Gastrocnemius medialis (tissue), 4 donors: ENCODE measurements around the gene OGFOD2. TPM values are rescaled to one million over a fixed set of nuclear protein-coding genes. Genes with fewer than 3 reads are reported as not detected.
A peak's percentile ranks its signal among the peaks of the same experiment; 100 is the strongest.

Experiments
- ATAC-seq, 2 donors: fragments of 150-250 bp; one replicate each; pipeline ENCODE4 v1.9.1; 2016
- DNase-seq, 2 donors: peaks; one replicate each; pipeline ENCODE4 v3.0.0-alpha.2; 2019
- H3K27ac ChIP-seq, 4 donors: fragments of 200-600 bp; sonication (generic); 1 replicate in 1 of 4; 2 replicates in 3 of 4; pipeline ENCODE4 v1.5.1; 2016 to 2018; ENCODE audit warnings: mild to moderate bottlenecking in 2 of 4, moderate library complexity in 1 of 4
- H3K27me3 ChIP-seq, 3 donors: fragments of 200-600 bp; sonication (generic) in 2 of 3; 1 replicate in 1 of 3; 2 replicates in 2 of 3; pipeline versions ENCODE4 v1.5.1 to v1.6.0; 2016 to 2019; ENCODE audit warnings: mild to moderate bottlenecking in 1 of 3, moderate library complexity in 1 of 3
- H3K36me3 ChIP-seq, 2 donors: fragments of 200-600 bp; sonication (generic) in 1 of 2; one replicate each; pipeline ENCODE4 v1.5.1; 2017 to 2018
- H3K4me1 ChIP-seq, 2 donors: fragments of 200-600 bp; sonication (generic) in 1 of 2; one replicate each; pipeline ENCODE4 v1.5.1; 2016 to 2017; ENCODE audit warnings: mild to moderate bottlenecking in 2 of 2
- H3K4me3 ChIP-seq, 4 donors: fragments of 200-600 bp; sonication (generic) in 3 of 4; 1 replicate in 1 of 4; 2 replicates in 3 of 4; pipeline ENCODE4 v1.5.1; 2016 to 2019; ENCODE audit warnings: mild to moderate bottlenecking in 2 of 4
- H3K9me3 ChIP-seq, 3 donors: fragments of 200-600 bp; sonication (generic) in 2 of 3; 1 replicate in 1 of 3; 2 replicates in 2 of 3; pipeline ENCODE4 v1.5.1; 2016 to 2019
- POLR2A ChIP-seq, 2 donors: fragments of 450-650 bp; IDR thresholded peaks; one replicate each; pipeline ENCODE4 v1.6.1; 2017; ENCODE audit warnings: antibody characterized with exemption in 2 of 2, mild to moderate bottlenecking in 2 of 2, moderate library complexity in 2 of 2
- in situ Hi-C, 4 donors: fragments of 200-750 bp; cut with MboI; loops; one replicate each; pipeline versions ENCODE4 v1.15.0 to v1.8.0; 2017; ENCODE audit warnings: low sequenced_read_pairs in 4 of 4
- intact Hi-C: fragments of 100-400 bp; cut with DNase I; formaldehyde crosslinking; loops from one replicate; pipeline ENCODE4 v1.15.1; 2023; ENCODE audit warnings: low total_unique reads
- total RNA-seq, 4 donors: library from RNA; depleted of rRNA; stranded (reverse); fragments of >200 nt; gene quantifications; one replicate each; pipeline versions ENCODE4 v1.1.0 to v1.2.3, GENCODE V29; 2016
- TF ChIP-seq, protein P1 (sequence below), 5 experiments: fragments of 450-650 bp in 3 of 5; fragments of 200-600 bp in 2 of 5; sonication (generic) in 2 of 5; IDR thresholded peaks in 4 of 5; conservative IDR thresholded peaks in 1 of 5; 1 replicate in 4 of 5; 2 replicates in 1 of 5; pipeline ENCODE4 v1.5.1; 2016 to 2019; ENCODE audit warnings: antibody characterized with exemption in 5 of 5, mild to moderate bottlenecking in 3 of 5, moderate library complexity in 3 of 5

Gene OGFOD2
- total RNA-seq, 4 donors from 2014 or later = 3.2 to 11.7 (median 7.8) TPM

DNA sequence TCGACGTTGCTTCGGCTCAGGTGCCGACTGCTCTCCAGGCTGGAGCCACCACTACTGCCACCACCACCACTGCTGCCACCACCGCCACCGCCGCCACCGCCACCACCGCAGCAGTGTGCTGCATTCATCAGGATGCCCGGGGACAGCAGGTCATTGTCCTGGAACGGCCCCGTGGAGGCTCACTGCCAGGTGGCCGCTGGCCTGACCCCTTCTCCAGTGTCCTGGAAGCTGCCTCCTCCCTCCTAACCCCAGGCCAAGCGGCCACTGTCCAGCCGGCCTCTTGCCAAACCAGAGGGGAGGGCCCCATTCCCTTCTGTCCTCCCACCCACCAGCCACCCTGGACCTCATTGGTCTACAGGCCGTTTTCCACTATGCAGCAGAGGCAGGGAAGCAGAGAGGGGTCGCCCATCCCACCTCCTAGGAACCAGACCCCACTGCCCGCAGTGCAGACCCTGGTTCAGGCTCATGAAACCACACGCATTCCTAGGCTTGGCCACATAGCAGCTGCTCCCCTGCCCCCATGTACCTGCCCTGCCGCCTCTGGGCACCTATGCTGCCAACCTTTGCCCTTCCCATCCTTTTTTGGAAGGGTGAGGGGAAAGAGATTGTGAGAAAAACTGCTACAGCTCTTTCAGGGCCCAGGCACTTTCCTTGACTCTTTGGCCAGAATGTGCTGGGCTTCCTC is 20.6 kb downstream of the OGFOD2 start:
- peaks cover 20 to 49% of the 10 kb centered on the region in 2 donors for H3K4me1 ChIP-seq
- intact Hi-C loops (no loop called here), in situ Hi-C loops (no loop called here)
- H3K4me3 ChIP-seq = no peak overlapping the region
- ATAC-seq (peak; percentile 64 to 85), DNase-seq (peak; percentile 46 to 88)
- TF ChIP-seq, protein P1, sequence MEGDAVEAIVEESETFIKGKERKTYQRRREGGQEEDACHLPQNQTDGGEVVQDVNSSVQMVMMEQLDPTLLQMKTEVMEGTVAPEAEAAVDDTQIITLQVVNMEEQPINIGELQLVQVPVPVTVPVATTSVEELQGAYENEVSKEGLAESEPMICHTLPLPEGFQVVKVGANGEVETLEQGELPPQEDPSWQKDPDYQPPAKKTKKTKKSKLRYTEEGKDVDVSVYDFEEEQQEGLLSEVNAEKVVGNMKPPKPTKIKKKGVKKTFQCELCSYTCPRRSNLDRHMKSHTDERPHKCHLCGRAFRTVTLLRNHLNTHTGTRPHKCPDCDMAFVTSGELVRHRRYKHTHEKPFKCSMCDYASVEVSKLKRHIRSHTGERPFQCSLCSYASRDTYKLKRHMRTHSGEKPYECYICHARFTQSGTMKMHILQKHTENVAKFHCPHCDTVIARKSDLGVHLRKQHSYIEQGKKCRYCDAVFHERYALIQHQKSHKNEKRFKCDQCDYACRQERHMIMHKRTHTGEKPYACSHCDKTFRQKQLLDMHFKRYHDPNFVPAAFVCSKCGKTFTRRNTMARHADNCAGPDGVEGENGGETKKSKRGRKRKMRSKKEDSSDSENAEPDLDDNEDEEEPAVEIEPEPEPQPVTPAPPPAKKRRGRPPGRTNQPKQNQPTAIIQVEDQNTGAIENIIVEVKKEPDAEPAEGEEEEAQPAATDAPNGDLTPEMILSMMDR (IDR thresholded peaks at IDR 0.05 in 4 of 5, conservative IDR thresholded peaks at IDR 0.05 in 1 of 5) = no peak
- TF ChIP-seq POLR2A (IDR thresholded peaks at IDR 0.05) = no peak
- no peaks in the 10 kb centered on the region for H3K27me3 ChIP-seq
- no peaks in the 10 kb centered on the region for H3K36me3 ChIP-seq
- peak overlapping the region; percentile 39 to 62 (median 46) for H3K27ac ChIP-seq
- H3K9me3 ChIP-seq = no peaks in the 10 kb centered on the region

DNA sequence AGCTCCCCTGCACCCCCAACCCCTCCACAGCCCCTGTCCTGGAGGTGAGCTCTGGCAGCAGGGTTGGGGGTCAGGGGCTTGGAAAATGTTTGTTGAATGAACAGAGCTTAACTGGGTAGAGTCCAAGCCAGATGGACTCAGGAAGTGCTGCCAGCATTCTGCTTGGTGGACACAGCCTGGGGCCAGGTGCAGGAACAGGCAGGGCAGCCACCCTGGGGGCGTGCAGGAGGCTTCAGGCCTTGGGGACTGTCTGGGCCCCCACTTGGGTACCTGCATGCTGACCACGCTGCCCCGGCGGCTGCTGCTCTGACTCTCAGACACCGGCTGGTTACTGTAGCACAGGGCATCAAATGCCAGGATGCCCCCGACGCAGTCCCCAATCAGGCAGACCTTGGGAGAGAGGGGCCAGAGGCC is 21.2 kb downstream of the OGFOD2 start:
- Histone ChIP-seq H3K27ac (peak overlapping the region; percentile 39 to 62 (median 46)), H3K4me1 (peaks cover 20 to 49% of the 10 kb centered on the region in 2 donors), H3K36me3 (no peaks in the 10 kb centered on the region), H3K27me3 (no peaks in the 10 kb centered on the region), H3K4me3 (no peak overlapping the region), H3K9me3 (no peaks in the 10 kb centered on the region)
- intact Hi-C loops = no loop called here
- ATAC-seq (peak in 1 of 2 donors; percentile 31), DNase-seq (no peak)
- TF ChIP-seq POLR2A (IDR thresholded peaks at IDR 0.05) = no peak
- TF ChIP-seq, protein P1 (IDR thresholded peaks at IDR 0.05 in 4 of 5, conservative IDR thresholded peaks at IDR 0.05 in 1 of 5) = no peak
- in situ Hi-C loops = no loop called here

DNA sequence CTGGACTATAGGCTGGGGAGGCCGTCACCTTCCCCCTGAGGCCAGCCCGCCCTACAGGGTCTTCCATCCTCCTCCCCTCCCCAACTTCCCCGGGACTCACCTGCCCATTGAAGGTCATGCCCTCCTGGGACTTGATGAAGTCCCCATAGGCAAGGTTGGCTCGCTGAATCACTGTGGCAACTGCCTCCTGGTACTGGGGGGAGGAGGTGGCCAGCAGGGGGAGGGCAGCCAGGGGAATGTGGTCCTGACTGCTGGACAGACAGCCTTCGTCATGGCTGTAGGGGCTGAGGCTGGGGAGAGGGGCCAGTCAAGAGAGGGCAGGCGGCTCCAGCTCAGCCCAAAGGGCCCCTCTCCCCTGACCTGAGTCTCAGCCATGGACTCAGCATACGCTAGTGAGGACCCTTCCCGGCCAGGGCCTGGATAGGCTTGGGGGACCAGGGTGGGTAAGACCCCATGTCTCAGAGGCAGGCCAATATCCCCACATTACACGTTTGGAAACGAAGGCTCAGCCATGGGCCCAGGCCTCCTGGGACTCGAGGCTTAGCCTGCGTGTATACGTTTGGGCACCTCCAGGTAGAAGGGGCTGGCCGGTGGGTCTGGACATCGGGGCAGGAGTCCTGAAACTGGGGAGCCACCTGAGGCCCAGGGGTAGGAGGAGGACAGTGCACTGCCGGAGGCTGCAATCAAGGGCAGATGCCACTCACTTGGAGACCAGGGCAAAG is 21.7 kb downstream of the OGFOD2 start:
- no peak for TF ChIP-seq POLR2A (IDR thresholded peaks at IDR 0.05)
- TF ChIP-seq, protein P1 (IDR thresholded peaks at IDR 0.05 in 4 of 5, conservative IDR thresholded peaks at IDR 0.05 in 1 of 5) = no peak
- ATAC-seq = no peak
- H3K36me3 ChIP-seq = no peaks in the 10 kb centered on the region

DNA sequence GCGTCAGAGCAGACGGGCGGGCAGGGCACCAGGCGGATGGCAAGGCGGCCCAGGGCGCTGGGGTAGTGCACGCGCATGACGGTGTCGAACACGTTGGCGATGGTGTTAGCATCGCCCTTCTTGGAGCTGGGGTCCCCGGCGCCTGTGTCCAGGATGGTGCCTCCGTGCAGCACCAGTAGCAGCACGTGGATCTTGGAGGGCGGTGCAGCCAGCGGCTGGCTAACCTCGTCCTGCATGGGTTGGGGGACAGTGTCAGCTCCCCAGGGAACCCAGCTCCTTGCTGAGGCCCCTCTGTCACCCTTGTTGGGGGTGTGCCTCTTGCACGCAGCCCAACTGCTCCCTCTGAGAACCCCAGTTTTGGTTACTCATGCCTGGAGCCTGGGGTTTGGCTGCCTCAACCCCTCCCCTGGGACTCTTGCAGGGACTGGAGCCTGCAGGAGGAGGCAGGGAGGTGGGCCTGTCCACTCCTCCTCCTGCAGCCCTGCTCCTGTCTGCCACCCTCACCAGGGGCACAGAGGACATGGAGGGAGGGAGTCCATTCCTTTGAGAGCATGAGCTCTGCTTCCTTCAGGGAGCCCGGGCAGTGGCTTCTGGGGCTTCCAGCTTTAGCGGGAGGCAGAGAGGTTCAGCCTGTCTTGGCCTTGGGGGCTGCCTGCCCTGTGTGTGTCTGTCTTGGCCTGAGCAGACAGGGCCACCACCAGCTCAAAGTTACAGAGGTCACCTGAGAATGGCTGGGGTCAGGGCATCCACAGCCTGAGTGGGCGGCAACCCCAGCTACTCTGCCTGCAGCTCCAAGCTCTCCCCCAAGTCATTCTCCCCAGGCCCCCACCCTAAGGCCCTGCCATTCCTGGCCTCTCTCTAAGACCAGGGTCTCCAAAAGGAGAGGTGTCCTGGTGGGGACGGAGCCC is 22.6 kb downstream of the OGFOD2 start:
- H3K9me3 ChIP-seq = no peaks in the 10 kb centered on the region
- H3K36me3 ChIP-seq = no peaks in the 10 kb centered on the region
- in situ Hi-C loops = no loop called here
- TF ChIP-seq, protein P1 (IDR thresholded peaks at IDR 0.05 in 4 of 5, conservative IDR thresholded peaks at IDR 0.05 in 1 of 5) = no peak
- TF ChIP-seq POLR2A (IDR thresholded peaks at IDR 0.05) = no peak
- ATAC-seq (no peak), DNase-seq (no peak)
- no peaks in the 10 kb centered on the region for H3K27me3 ChIP-seq
- no peak overlapping the region for H3K27ac ChIP-seq
- intact Hi-C loops = no loop called here
- H3K4me3 ChIP-seq = no peak overlapping the region
- peaks cover 20 to 49% of the 10 kb centered on the region in 2 donors for H3K4me1 ChIP-seq

More for the DNA sequence above, 21.7 kb downstream of the OGFOD2 start:
- intact Hi-C loops (no loop called here), in situ Hi-C loops (no loop called here)
- H3K4me3 ChIP-seq = no peak overlapping the region
- H3K9me3 ChIP-seq = no peaks in the 10 kb centered on the region
- no peak for DNase-seq
- peaks cover 20 to 49% of the 10 kb centered on the region in 2 donors for H3K4me1 ChIP-seq
- no peaks in the 10 kb centered on the region for H3K27me3 ChIP-seq
- H3K27ac ChIP-seq = peak overlapping the region in 1 of 4 donors; percentile 62
